Gastroesophageal sphincter (tissue), 4 donors: ENCODE results near the gene FBXO15. TPM values are rescaled to one million over a fixed set of nuclear protein-coding genes. Genes with fewer than 3 reads are reported as not detected.

ENCODE experiments used
- ATAC-seq: fragments of 150-250 bp; one replicate; pipeline ENCODE4 v1.9.1; 2016; ENCODE audit warnings: mild to moderate bottlenecking, moderate library complexity
- H3K27ac ChIP-seq, 4 donors: fragments of 200-600 bp; sonication (generic) in 3 of 4; 1 replicate in 3 of 4; 2 replicates in 1 of 4; pipeline ENCODE4 v1.5.1; 2016 to 2019
- H3K27me3 ChIP-seq: fragments of 200-600 bp; sonication (generic); one replicate; pipeline ENCODE4 v1.5.1; 2019
- H3K36me3 ChIP-seq, 2 donors: fragments of 200-600 bp; sonication (generic); one replicate each; pipeline ENCODE4 v1.5.1; 2019; ENCODE audit warnings: control low read depth in 1 of 2
- H3K4me1 ChIP-seq, 3 donors: fragments of 200-600 bp; sonication (generic); 1 replicate in 2 of 3; 2 replicates in 1 of 3; pipeline ENCODE4 v1.5.1; 2016 to 2019; ENCODE audit warnings: control low read depth in 2 of 3
- H3K4me3 ChIP-seq, 2 donors: fragments of 200-600 bp; sonication (generic); one replicate each; pipeline ENCODE4 v1.5.1; 2019; ENCODE audit warnings: mild to moderate bottlenecking in 1 of 2, moderate library complexity in 1 of 2
- H3K9me3 ChIP-seq, 3 donors: fragments of 200-600 bp; sonication (generic); one replicate each; pipeline ENCODE4 v1.5.1; 2017 to 2019; ENCODE audit warnings: control low read depth in 2 of 3
- EP300 ChIP-seq: sonication (generic); formaldehyde crosslinking; IDR thresholded peaks from one replicate; pipeline ENCODE4 v1.6.1; 2017; ENCODE audit warnings: antibody characterized with exemption, mild to moderate bottlenecking
- POLR2A ChIP-seq, 2 donors: fragments of 450-650 bp; IDR thresholded peaks; one replicate each; pipeline ENCODE4 v1.6.1; 2017; ENCODE audit warnings: antibody characterized with exemption in 2 of 2, mild to moderate bottlenecking in 2 of 2, moderate library complexity in 1 of 2
- POLR2AphosphoS5 ChIP-seq: sonication (generic); formaldehyde crosslinking; IDR thresholded peaks from one replicate; pipeline ENCODE4 v1.6.1; 2017; ENCODE audit warnings: antibody characterized with exemption
- WGBS, 2 donors: methylation state at CpG; one replicate each; pipeline ENCODE4 v1.1.5; 2018; ENCODE audit warnings: low coverage in 1 of 2; 5-methylcytosine and 5-hydroxymethylcytosine counted together
- total RNA-seq, 4 donors: library from RNA; depleted of rRNA; stranded (reverse); fragments of >200 nt; gene quantifications; one replicate each; pipeline ENCODE4 v1.1.0, GENCODE V29; 2016
- TF ChIP-seq, protein P1 (sequence below), 4 experiments: fragments of 200-600 bp in 2 of 4; fragments of 450-650 bp in 2 of 4; sonication (generic) in 1 of 4; IDR thresholded peaks; one replicate each; pipeline ENCODE4 v1.5.1; 2017 to 2019; ENCODE audit warnings: antibody characterized with exemption in 4 of 4, mild to moderate bottlenecking in 2 of 4, moderate library complexity in 2 of 4

Gene FBXO15
- total RNA-seq, 4 donors from 2014 or later, result 0.27 TPM; not detected in 3

- H3K27me3 ChIP-seq, result peaks cover 17% of the 10 kb centered on the region
- no peaks in the 10 kb centered on the region for H3K9me3 ChIP-seq
- 85% methylated on average over 2 of the region's 2 CpGs; no CpG with 5 or more reads in 1 of the 2 donors for WGBS, 2 donors
- no peak for TF ChIP-seq EP300
- TF ChIP-seq, protein P1, sequence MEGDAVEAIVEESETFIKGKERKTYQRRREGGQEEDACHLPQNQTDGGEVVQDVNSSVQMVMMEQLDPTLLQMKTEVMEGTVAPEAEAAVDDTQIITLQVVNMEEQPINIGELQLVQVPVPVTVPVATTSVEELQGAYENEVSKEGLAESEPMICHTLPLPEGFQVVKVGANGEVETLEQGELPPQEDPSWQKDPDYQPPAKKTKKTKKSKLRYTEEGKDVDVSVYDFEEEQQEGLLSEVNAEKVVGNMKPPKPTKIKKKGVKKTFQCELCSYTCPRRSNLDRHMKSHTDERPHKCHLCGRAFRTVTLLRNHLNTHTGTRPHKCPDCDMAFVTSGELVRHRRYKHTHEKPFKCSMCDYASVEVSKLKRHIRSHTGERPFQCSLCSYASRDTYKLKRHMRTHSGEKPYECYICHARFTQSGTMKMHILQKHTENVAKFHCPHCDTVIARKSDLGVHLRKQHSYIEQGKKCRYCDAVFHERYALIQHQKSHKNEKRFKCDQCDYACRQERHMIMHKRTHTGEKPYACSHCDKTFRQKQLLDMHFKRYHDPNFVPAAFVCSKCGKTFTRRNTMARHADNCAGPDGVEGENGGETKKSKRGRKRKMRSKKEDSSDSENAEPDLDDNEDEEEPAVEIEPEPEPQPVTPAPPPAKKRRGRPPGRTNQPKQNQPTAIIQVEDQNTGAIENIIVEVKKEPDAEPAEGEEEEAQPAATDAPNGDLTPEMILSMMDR (IDR thresholded peaks at IDR 0.05), result no peak
- TF ChIP-seq POLR2AphosphoS5, result no peak
- TF ChIP-seq POLR2A (IDR thresholded peaks at IDR 0.05), result no peak
- no peak overlapping the region for H3K4me3 ChIP-seq
- no peak overlapping the region for H3K27ac ChIP-seq
- ATAC-seq, result no peak
- no peaks in the 10 kb centered on the region for H3K36me3 ChIP-seq
- H3K4me1 ChIP-seq, result no peaks in the 10 kb centered on the region
Measured at GRCh38 chr18:74139411-74139810, 8.2 kb downstream of the FBXO15 start.

- WGBS, 2 donors, result 81 to 83% methylated on average over 5 to 10 of the region's 12 CpGs
- no peak for ATAC-seq
- H3K4me1 ChIP-seq, result no peaks in the 10 kb centered on the region
- no peak overlapping the region for H3K27ac ChIP-seq
- H3K27me3 ChIP-seq, result peaks cover 17% of the 10 kb centered on the region
- H3K36me3 ChIP-seq, result no peaks in the 10 kb centered on the region
- no peak for TF ChIP-seq POLR2AphosphoS5
- TF ChIP-seq POLR2A (IDR thresholded peaks at IDR 0.05), result no peak
- H3K9me3 ChIP-seq, result no peaks in the 10 kb centered on the region
- no peak overlapping the region for H3K4me3 ChIP-seq
Measured at GRCh38 chr18:74137920-74138538, 9.6 kb downstream of the FBXO15 start.

DNA sequence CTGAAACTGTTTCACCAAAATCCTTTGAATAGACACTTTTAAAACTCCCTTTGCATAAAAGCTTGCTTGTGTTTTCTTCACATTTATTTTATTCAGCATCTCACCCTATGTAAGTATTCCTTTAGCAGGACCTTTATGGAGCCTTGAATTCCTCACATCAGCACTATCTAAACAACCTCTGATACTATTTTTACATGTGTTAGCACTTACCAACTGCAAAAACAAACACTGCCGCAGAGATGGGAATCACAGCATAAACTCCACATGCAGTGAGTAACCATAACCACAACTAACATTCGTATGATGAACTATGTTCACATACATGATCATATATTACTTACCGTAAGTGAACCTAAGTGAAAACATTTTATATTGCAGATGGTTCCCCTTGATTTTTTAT, 15.4 kb downstream of the FBXO15 start:
- no peak for ATAC-seq
- Histone ChIP-seq H3K27ac (no peak overlapping the region), H3K9me3 (no peaks in the 10 kb centered on the region), H3K27me3 (peaks cover 5% of the 10 kb centered on the region), H3K4me3 (no peak overlapping the region), H3K36me3 (no peaks in the 10 kb centered on the region), H3K4me1 (no peaks in the 10 kb centered on the region)
- no peak for TF ChIP-seq POLR2AphosphoS5
- TF ChIP-seq POLR2A (IDR thresholded peaks at IDR 0.05), result no peak
- TF ChIP-seq, protein P1 (IDR thresholded peaks at IDR 0.05), result no peak
- TF ChIP-seq EP300, result no peak
- 29 to 43% methylated on average over 3 of the region's 3 CpGs for WGBS, 2 donors

GRCh38 chr18:74131124-74131523, 16.5 kb downstream of the FBXO15 start:
- ATAC-seq, result no peak
- Histone ChIP-seq H3K27ac (no peak overlapping the region), H3K36me3 (no peaks in the 10 kb centered on the region), H3K4me3 (no peak overlapping the region), H3K9me3 (no peaks in the 10 kb centered on the region), H3K27me3 (peaks cover 3% of the 10 kb centered on the region), H3K4me1 (no peaks in the 10 kb centered on the region)
- TF ChIP-seq POLR2AphosphoS5 (no peak), EP300 (no peak)
- WGBS, 2 donors, result 67 to 75% methylated on average over 2 to 3 of the region's 3 CpGs

- Histone ChIP-seq H3K4me3 (no peak overlapping the region), H3K27me3 (no peaks in the 10 kb centered on the region), H3K9me3 (no peaks in the 10 kb centered on the region), H3K36me3 (no peaks in the 10 kb centered on the region), H3K27ac (no peak overlapping the region), H3K4me1 (no peaks in the 10 kb centered on the region)
- TF ChIP-seq EP300 (no peak), POLR2A (IDR thresholded peaks at IDR 0.05) (no peak), POLR2AphosphoS5 (no peak)
- TF ChIP-seq, protein P1 (IDR thresholded peaks at IDR 0.05), result no peak
- WGBS, 2 donors, result 66 to 81% methylated on average over 3 of the region's 3 CpGs
- no peak for ATAC-seq
Measured at GRCh38 chr18:74128159-74128558, 19.5 kb downstream of the FBXO15 start.
